ENCODE results near the gene CARD16. TPM values are rescaled to one million over a fixed set of nuclear protein-coding genes. Genes with fewer than 3 reads are reported as not detected.

Gene CARD16
- total RNA-seq, 4 donors from 2014 or later: 2.0 to 4.3 (median 2.8) TPM; not detected in 1

GRCh38 chr11:105005451-105005845 lies 39.7 kb downstream of the CARD16 start:
- TF ChIP-seq CTCF (IDR thresholded peaks at IDR 0.05) (no peak), POLR2A (IDR thresholded peaks at IDR 0.05) (no peak)
- H3K36me3 ChIP-seq: no peaks in the 10 kb centered on the region
- intact Hi-C loops (cut with DNase I): no loop called here
- H3K27ac ChIP-seq: no peak overlapping the region
- no peaks in the 10 kb centered on the region for H3K27me3 ChIP-seq
- no peak overlapping the region for H3K4me3 ChIP-seq (replicated peaks in 1 of 3)
- 90 to 96% methylated on average over 3 of the region's 3 CpGs for WGBS, 2 donors
- no peaks in the 10 kb centered on the region for H3K9me3 ChIP-seq
- no peak for DNase-seq
- no peaks in the 10 kb centered on the region for H3K4me1 ChIP-seq

GRCh38 chr11:105004021-105004420 lies 41.1 kb downstream of the CARD16 start:
- Histone ChIP-seq H3K36me3 (no peaks in the 10 kb centered on the region), H3K27me3 (no peaks in the 10 kb centered on the region), H3K4me1 (no peaks in the 10 kb centered on the region), H3K9me3 (no peaks in the 10 kb centered on the region), H3K4me3 (replicated peaks in 1 of 3) (no peak overlapping the region), H3K27ac (no peak overlapping the region)
- no peak for DNase-seq
- intact Hi-C loops (cut with DNase I): no loop called here
- TF ChIP-seq POLR2A (IDR thresholded peaks at IDR 0.05) (no peak), CTCF (IDR thresholded peaks at IDR 0.05) (no peak)
- WGBS, 2 donors: 88 to 89% methylated on average over 3 of the region's 3 CpGs

- intact Hi-C loops (cut with DNase I): no loop called here
- no peaks in the 10 kb centered on the region for H3K36me3 ChIP-seq
- DNase-seq: no peak
- H3K4me3 ChIP-seq (replicated peaks in 1 of 3): no peak overlapping the region
- TF ChIP-seq POLR2A (IDR thresholded peaks at IDR 0.05): no peak
- TF ChIP-seq CTCF (IDR thresholded peaks at IDR 0.05): no peak
- H3K9me3 ChIP-seq: no peaks in the 10 kb centered on the region
- no peak overlapping the region for H3K27ac ChIP-seq
- WGBS, 2 donors: 73 to 80% methylated on average over 2 of the region's 2 CpGs
- no peaks in the 10 kb centered on the region for H3K4me1 ChIP-seq
- H3K27me3 ChIP-seq: no peaks in the 10 kb centered on the region
Observed at GRCh38 chr11:105003151-105003550, 42.0 kb downstream of the CARD16 start.

GRCh38 chr11:105000797-105001196 lies 44.3 kb downstream of the CARD16 start:
- no peak for TF ChIP-seq POLR2A (IDR thresholded peaks at IDR 0.05)
- TF ChIP-seq CTCF (IDR thresholded peaks at IDR 0.05): peak in 2 of 6 experiments; percentile 7 to 31
- no peaks in the 10 kb centered on the region for H3K27me3 ChIP-seq
- DNase-seq: no peak
- no peak overlapping the region for H3K27ac ChIP-seq
- 73 to 79% methylated on average over 7 of the region's 7 CpGs for WGBS, 2 donors
- H3K9me3 ChIP-seq: no peaks in the 10 kb centered on the region
- intact Hi-C loops (cut with DNase I): no loop called here
- H3K4me1 ChIP-seq: no peaks in the 10 kb centered on the region
- no peak overlapping the region for H3K4me3 ChIP-seq (replicated peaks in 1 of 3)
- H3K36me3 ChIP-seq: no peaks in the 10 kb centered on the region

- DNase-seq: no peak
- no peaks in the 10 kb centered on the region for H3K27me3 ChIP-seq
- TF ChIP-seq POLR2A (IDR thresholded peaks at IDR 0.05) (no peak), CTCF (IDR thresholded peaks at IDR 0.05) (no peak)
- intact Hi-C loops (cut with DNase I): no loop called here
- H3K36me3 ChIP-seq: no peaks in the 10 kb centered on the region
- WGBS, 2 donors: 92 to 95% methylated on average over 5 of the region's 5 CpGs
- H3K9me3 ChIP-seq: no peaks in the 10 kb centered on the region
- H3K27ac ChIP-seq: no peak overlapping the region
- no peaks in the 10 kb centered on the region for H3K4me1 ChIP-seq
- H3K4me3 ChIP-seq (replicated peaks in 1 of 3): no peak overlapping the region
Observed at GRCh38 chr11:105000167-105000566, 45.0 kb downstream of the CARD16 start.

Measured in thyroid gland (tissue), 4 donors.